ENCODE data around the gene ORM2. TPM values are rescaled to one million over a fixed set of nuclear protein-coding genes. Genes with fewer than 3 reads are reported as not detected.

The ORM2 gene
- total RNA-seq, 2 experiments from 2014 or later: not detected

DNA sequence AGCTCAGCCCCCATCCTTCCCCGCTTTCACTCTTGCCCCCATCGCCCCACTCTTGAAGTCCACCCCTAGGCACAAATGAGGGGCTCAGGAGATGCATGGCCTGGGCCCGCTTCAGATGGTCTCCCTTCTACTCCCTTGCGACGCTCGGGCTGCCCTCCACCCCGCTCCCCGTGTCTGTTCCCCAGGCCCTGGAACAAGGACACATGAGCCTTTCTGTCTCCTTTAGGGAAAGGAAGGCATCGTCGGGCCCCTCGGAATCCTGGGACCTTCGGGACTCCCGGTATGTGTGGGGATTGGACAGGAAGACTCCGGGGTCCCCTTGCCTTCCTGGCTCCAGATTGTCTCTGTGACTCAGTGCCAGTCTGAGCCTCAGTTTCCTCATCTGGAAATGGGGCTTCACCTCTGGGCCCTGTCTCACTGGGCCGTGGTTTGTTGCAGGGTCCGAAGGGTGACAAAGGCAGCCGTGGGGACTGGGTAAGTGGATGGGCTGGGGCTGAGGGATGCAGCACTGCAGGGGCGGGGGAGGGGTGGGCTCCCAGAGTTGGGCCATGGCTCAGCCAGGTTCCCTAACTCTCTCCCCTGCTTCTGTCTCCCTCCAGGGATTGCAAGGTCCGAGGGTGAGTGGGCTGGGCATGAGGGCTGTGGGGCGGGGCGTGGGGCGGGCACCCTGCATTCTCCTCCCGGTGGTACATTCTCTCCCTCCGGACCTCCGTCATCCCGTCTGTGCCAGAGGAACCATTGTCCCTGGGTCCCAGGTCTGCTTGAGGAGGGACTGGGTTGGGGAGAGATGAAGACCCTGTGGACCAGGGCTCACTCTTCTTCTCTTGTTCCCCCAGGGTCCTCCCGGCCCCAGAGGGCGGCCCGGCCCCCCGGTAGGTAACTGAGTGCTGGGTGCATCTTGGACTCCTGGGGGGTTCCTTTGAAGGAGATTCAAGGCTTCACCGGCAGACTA, 28.5 kb upstream of the ORM2 start:
- ChIA-PET CTCF (no interaction called here), POLR2A (no interaction called here)
- no peaks in the 10 kb centered on the region for H3K9me3 Mint-ChIP-seq
- no peak overlapping the region for H3K27ac Mint-ChIP-seq
- H3K4me3 Mint-ChIP-seq: no peak overlapping the region
- H3K27me3 Mint-ChIP-seq: no peaks in the 10 kb centered on the region
- H3K36me3 Mint-ChIP-seq (ENCODE audit: low read depth): no peaks in the 10 kb centered on the region
- no peaks in the 10 kb centered on the region for H3K4me1 Mint-ChIP-seq
- DNase-seq: no peak

GRCh38 chr9:114301798-114302565, 27.7 kb upstream of the ORM2 start:
- Mint-ChIP-seq H3K4me1 (no peaks in the 10 kb centered on the region), H3K27ac (no peak overlapping the region), H3K4me3 (no peak overlapping the region), H3K9me3 (no peaks in the 10 kb centered on the region), H3K27me3 (no peaks in the 10 kb centered on the region), H3K36me3 (ENCODE audit: low read depth) (no peaks in the 10 kb centered on the region)
- no peak for DNase-seq
- POLR2A ChIA-PET: no interaction called here
- CTCF ChIA-PET: no interaction called here

- Mint-ChIP-seq H3K36me3 (ENCODE audit: low read depth) (no peaks in the 10 kb centered on the region), H3K4me1 (no peaks in the 10 kb centered on the region)
- POLR2A ChIA-PET: no interaction called here
Measured at GRCh38 chr9:114302727-114303126, 26.9 kb upstream of the ORM2 start.

GRCh38 chr9:114303571-114303970, 26.1 kb upstream of the ORM2 start:
- Mint-ChIP-seq H3K4me1 (no peaks in the 10 kb centered on the region), H3K9me3 (no peaks in the 10 kb centered on the region), H3K27me3 (no peaks in the 10 kb centered on the region), H3K36me3 (ENCODE audit: low read depth) (no peaks in the 10 kb centered on the region), H3K27ac (no peak overlapping the region), H3K4me3 (no peak overlapping the region)
- ChIA-PET POLR2A (no interaction called here), CTCF (no interaction called here)
- DNase-seq: no peak

More at GRCh38 chr9:114302727-114303126, 26.9 kb upstream of the ORM2 start:
- no peak overlapping the region for H3K4me3 Mint-ChIP-seq
- no peaks in the 10 kb centered on the region for H3K27me3 Mint-ChIP-seq
- CTCF ChIA-PET: no interaction called here
- no peak for DNase-seq
- H3K9me3 Mint-ChIP-seq: no peaks in the 10 kb centered on the region
- H3K27ac Mint-ChIP-seq: no peak overlapping the region

GRCh38 chr9:114303977-114304376, 25.7 kb upstream of the ORM2 start:
- Mint-ChIP-seq H3K4me3 (no peak overlapping the region), H3K4me1 (no peaks in the 10 kb centered on the region), H3K36me3 (ENCODE audit: low read depth) (no peaks in the 10 kb centered on the region), H3K27me3 (no peaks in the 10 kb centered on the region), H3K27ac (no peak overlapping the region), H3K9me3 (no peaks in the 10 kb centered on the region)
- ChIA-PET POLR2A (no interaction called here), CTCF (no interaction called here)
- no peak for DNase-seq

- Mint-ChIP-seq H3K4me1 (no peaks in the 10 kb centered on the region), H3K27ac (no peak overlapping the region), H3K9me3 (no peaks in the 10 kb centered on the region), H3K27me3 (no peaks in the 10 kb centered on the region), H3K36me3 (ENCODE audit: low read depth) (no peaks in the 10 kb centered on the region), H3K4me3 (no peak overlapping the region)
- ChIA-PET POLR2A (no interaction called here), CTCF (interaction anchor here (1.2 kb wide), 1 partner anchor 16 kb away, joined by 3 read pairs; no protein-coding TSS in a partner anchor)
- no peak for DNase-seq
Measured at GRCh38 chr9:114304416-114305188, 25.1 kb upstream of the ORM2 start.

DNA sequence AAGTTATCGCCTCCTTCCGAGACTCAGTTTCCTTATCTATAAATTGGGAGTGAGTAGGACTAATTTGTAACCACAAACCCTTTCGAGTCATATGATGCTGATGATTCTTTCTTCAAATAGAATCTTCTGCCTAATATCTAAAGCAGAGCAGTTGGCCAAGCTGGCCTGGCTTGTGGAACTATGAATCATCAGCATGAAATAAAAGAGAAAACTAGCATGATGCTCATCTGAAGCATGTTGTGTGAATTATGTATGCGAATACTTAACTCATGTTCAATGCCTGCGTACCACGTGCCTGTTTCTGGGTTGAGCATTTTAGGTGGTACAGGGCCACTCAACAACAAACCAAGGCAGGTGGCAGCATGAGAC, 21.8 kb upstream of the ORM2 start:
- H3K4me3 Mint-ChIP-seq: no peak overlapping the region
- H3K36me3 Mint-ChIP-seq (ENCODE audit: low read depth): no peaks in the 10 kb centered on the region
- no peak overlapping the region for H3K27ac Mint-ChIP-seq
- ChIA-PET POLR2A (no interaction called here), CTCF (no interaction called here)
- H3K27me3 Mint-ChIP-seq: no peaks in the 10 kb centered on the region
- H3K4me1 Mint-ChIP-seq: no peaks in the 10 kb centered on the region
- no peaks in the 10 kb centered on the region for H3K9me3 Mint-ChIP-seq
- DNase-seq: no peak

DNA sequence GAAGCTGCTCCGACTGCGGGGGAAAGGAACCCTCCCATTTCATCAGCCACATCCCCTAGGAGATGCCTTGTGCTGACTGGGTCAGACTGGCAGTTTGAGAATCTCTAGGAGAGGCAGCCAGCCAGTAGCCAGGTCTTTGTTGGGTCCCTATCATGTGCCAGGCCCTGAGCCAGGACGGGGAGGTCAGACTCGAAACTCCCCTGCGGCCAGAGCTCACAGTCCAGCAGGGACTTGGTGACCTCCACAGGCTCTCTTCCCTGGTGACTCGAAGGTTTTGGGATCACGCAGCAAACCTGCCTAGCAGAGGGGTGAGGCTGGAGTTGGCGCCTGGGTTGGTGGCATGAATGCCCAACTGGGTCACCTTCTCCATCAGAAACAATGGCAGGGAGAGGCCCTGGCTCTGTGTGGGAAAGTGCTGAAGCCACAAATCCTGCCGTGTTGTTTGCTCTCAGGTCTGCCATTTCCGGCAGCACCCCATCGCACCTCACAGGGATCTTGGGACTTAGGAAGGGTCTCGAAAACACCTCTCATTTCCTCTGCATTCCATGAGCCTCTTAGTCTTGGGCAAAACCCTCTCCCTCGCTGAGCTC, 21.2 kb upstream of the ORM2 start:
- no peaks in the 10 kb centered on the region for H3K9me3 Mint-ChIP-seq
- H3K4me1 Mint-ChIP-seq: no peaks in the 10 kb centered on the region
- POLR2A ChIA-PET: no interaction called here
- no peak overlapping the region for H3K27ac Mint-ChIP-seq
- no peak for DNase-seq
- no peaks in the 10 kb centered on the region for H3K36me3 Mint-ChIP-seq (ENCODE audit: low read depth)
- H3K27me3 Mint-ChIP-seq: no peaks in the 10 kb centered on the region
- CTCF ChIA-PET: no interaction called here
- H3K4me3 Mint-ChIP-seq: no peak overlapping the region

GRCh38 chr9:114309096-114309495, 20.6 kb upstream of the ORM2 start:
- H3K4me1 Mint-ChIP-seq: no peaks in the 10 kb centered on the region
- H3K27me3 Mint-ChIP-seq: no peaks in the 10 kb centered on the region
- H3K9me3 Mint-ChIP-seq: no peaks in the 10 kb centered on the region
- no peak overlapping the region for H3K4me3 Mint-ChIP-seq
- H3K27ac Mint-ChIP-seq: no peak overlapping the region
- no peak for DNase-seq
- POLR2A ChIA-PET: no interaction called here
- CTCF ChIA-PET: no interaction called here
- H3K36me3 Mint-ChIP-seq (ENCODE audit: low read depth): no peaks in the 10 kb centered on the region

DNA sequence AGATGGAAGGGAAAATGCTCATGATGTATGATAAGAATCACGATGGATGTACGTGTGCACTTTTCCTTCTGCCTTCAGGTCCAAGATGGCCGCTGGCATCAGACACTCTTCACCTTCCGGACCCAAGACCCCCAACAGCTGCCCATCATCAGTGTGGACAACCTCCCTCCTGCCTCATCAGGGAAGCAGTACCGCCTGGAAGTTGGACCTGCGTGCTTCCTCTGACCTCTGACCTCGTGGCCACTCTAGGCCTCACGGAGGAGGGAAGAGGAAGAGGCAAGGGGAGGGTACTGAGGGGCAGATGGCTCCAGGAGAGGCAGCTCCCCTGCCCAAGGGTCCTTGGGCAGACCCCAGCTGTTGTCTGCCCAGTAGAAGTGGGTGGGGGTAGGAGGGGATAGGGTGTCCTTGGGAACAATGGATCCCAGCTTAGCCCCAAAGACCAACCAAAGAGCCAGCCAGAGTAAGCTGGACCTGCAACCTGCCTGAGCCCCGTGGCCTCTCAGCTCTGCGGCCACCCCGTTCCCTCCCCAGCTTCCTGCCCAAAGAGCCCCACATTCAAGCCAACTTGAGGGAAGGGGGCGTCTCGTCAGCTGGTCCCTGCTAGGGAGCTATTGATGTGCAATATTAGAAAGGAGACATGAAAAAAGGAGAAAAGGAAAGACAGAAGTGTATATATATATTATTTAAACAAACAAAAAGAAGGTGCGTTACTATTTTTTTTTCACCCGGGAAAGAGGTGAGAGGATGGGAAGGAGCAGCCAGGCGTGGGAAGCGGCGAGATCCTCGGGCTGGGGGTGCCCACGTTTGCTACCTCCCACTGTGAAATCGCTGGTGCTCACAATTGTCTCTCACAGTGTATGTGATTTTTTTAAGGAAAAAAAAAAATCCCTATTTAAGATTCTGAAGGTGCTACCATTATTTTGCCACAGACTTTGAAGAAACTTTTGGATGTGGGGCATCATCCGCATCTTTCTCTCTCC, 18.9 kb upstream of the ORM2 start:
- Mint-ChIP-seq H3K9me3 (no peaks in the 10 kb centered on the region), H3K27ac (no peak overlapping the region), H3K27me3 (no peaks in the 10 kb centered on the region), H3K36me3 (ENCODE audit: low read depth) (no peaks in the 10 kb centered on the region), H3K4me3 (no peak overlapping the region), H3K4me1 (no peaks in the 10 kb centered on the region)
- ChIA-PET CTCF (interaction anchor here (0.9 kb wide), 1 partner anchor 12 kb away, joined by 3 read pairs; no protein-coding TSS in a partner anchor), POLR2A (no interaction called here)
- no peak for DNase-seq

DNA sequence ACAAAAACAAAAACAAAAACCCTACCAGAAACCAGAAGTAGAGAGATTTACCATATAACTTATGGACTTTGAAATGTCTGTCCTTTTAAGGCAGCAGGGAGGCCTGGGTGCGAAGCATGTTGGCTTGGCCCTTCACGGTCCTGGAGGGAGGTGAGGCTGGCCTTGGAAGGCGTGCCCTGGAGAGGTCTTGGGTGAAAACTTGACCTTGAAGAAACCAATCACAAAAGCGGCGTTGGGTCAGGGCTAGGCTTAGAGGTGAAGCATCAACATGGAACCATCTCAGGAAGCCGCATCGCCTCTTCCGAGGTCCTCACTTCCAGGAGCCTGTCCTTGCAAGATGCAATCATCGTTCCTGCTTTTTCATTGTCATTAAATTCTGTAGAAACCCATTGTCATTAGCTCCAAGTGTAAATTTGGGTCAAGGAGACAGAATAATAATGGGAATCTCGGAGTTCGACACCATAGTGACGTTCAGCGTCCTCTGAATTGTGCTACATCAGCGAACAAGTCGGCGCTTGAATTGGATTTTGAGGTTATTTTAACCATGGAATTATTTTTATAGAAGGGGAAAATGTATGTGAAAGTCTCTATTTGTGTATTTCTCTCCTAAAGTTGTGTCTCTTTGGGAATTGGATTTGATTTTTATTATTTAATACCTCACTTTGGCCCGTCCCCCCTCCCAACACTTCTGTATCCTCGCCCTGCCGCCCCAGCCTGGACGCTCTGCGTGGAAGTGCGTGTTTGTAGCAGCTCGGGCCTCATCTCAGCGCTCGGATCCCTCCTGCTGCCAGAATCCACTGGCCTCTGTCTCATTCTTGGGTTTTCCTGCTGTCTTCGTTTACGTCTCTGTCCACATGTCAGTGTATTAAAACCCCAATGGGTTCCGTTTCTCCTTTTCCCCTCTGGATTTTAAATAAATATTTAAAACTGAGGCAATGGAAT, 17.8 kb upstream of the ORM2 start:
- no peaks in the 10 kb centered on the region for H3K9me3 Mint-ChIP-seq
- no peak for DNase-seq
- H3K36me3 Mint-ChIP-seq (ENCODE audit: low read depth): no peaks in the 10 kb centered on the region
- H3K27me3 Mint-ChIP-seq: no peaks in the 10 kb centered on the region
- ChIA-PET CTCF (no interaction called here), POLR2A (no interaction called here)
- no peak overlapping the region for H3K27ac Mint-ChIP-seq
- no peak overlapping the region for H3K4me3 Mint-ChIP-seq
- H3K4me1 Mint-ChIP-seq: no peaks in the 10 kb centered on the region

All from activated CD4-positive, alpha-beta T cell treated with anti-CD3 and anti-CD28 coated beads, Interleukin-2, amount 10 ng/mL, durations not matched to agents 7 days and 5 days (primary cell).